Lower lobe of right lung (tissue), 2 donors: ENCODE results near the gene CTPS1. TPM values are rescaled to one million over a fixed set of nuclear protein-coding genes. Genes with fewer than 3 reads are reported as not detected.

Experiments used
- ATAC-seq, 2 donors: fragments of 200-7000 bp; cut with Tn5 transposase; one replicate each; pipeline ENCODE4 v1.9.1; 2020 to 2022; ENCODE audit warnings: mild to moderate bottlenecking in 2 of 2, moderate library complexity in 2 of 2
- DNase-seq: peaks from one replicate; pipeline ENCODE4 v3.0.0-alpha.2; 2020
- H3K27ac ChIP-seq: fragments of 200-600 bp; one replicate; pipeline ENCODE4 v1.8.0; 2022
- H3K27me3 ChIP-seq: fragments of 200-600 bp; one replicate; pipeline ENCODE4 v1.8.0; 2022; ENCODE audit warnings: low read depth
- H3K36me3 ChIP-seq: fragments of 200-600 bp; one replicate; pipeline ENCODE4 v1.8.0; 2022; ENCODE audit warnings: mild to moderate bottlenecking
- H3K4me1 ChIP-seq: fragments of 200-600 bp; one replicate; pipeline ENCODE4 v1.8.0; 2022
- H3K4me3 ChIP-seq: fragments of 200-600 bp; one replicate; pipeline ENCODE4 v1.8.0; 2022; ENCODE audit warnings: mild to moderate bottlenecking
- H3K9me3 ChIP-seq: fragments of 200-600 bp; one replicate; pipeline ENCODE4 v1.8.0; 2022
- intact Hi-C: fragments of 100-400 bp; cut with DNase I; formaldehyde crosslinking; loops from one replicate; pipeline ENCODE4 v1.11.0; 2022
- total RNA-seq: library from RNA; stranded (reverse); fragmentation: NEBNext Ultra II Directional; extraction: Animal tissue kit (Norgen Biotek cat#: 25700); gene quantifications from one replicate; pipeline ENCODE4 v1.2.1, GENCODE V29; 2021
- TF ChIP-seq, protein P1 (sequence below): fragments of 200-600 bp; IDR thresholded peaks from one replicate; pipeline ENCODE4 v1.8.0; 2022; ENCODE audit warnings: antibody characterized with exemption, mild to moderate bottlenecking
- donor health status: DM: no; HTN: yes; CAD: no; lungs with severe emphysema.

Gene CTPS1
- total RNA-seq, 1 donor from 2014 or later = 16.2 TPM

DNA sequence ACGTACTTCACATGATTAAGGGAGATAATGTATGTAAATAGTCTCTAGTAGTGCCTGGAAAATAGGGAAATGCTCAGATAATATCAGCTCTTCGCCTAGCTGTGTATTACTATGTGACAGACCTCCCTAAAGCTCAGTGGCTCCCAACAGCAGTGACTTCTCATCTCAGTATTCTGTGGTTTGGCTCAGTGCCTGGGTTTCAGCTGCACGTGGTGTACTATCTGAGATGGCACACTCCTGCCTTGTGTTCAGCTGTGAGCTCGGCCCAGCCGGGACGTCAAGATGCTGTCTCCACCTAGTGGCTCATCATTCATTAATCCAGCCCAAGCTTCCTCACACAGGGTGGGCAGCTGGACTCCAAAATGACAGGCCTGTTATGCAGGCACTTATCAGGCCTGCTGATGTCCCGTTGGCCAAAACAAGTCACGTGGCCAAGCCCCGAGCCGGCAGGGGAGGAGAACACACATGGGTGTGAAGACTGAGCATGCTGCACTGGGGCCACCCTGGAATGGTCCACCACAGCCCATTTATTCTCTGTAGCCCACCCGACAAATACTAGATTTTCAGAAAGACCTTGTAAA is 24.2 kb downstream of the CTPS1 start:
- no peak overlapping the region for H3K27ac ChIP-seq
- TF ChIP-seq, protein P1, sequence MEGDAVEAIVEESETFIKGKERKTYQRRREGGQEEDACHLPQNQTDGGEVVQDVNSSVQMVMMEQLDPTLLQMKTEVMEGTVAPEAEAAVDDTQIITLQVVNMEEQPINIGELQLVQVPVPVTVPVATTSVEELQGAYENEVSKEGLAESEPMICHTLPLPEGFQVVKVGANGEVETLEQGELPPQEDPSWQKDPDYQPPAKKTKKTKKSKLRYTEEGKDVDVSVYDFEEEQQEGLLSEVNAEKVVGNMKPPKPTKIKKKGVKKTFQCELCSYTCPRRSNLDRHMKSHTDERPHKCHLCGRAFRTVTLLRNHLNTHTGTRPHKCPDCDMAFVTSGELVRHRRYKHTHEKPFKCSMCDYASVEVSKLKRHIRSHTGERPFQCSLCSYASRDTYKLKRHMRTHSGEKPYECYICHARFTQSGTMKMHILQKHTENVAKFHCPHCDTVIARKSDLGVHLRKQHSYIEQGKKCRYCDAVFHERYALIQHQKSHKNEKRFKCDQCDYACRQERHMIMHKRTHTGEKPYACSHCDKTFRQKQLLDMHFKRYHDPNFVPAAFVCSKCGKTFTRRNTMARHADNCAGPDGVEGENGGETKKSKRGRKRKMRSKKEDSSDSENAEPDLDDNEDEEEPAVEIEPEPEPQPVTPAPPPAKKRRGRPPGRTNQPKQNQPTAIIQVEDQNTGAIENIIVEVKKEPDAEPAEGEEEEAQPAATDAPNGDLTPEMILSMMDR = peak; percentile 50
- peaks cover 68% of the 10 kb centered on the region for H3K36me3 ChIP-seq
- peak; percentile 92 for DNase-seq
- no peak overlapping the region for H3K4me3 ChIP-seq
- H3K27me3 ChIP-seq = no peaks in the 10 kb centered on the region
- peak; percentile 96 to 97 for ATAC-seq
- intact Hi-C loops = no loop called here
- peaks cover 15% of the 10 kb centered on the region for H3K4me1 ChIP-seq
- H3K9me3 ChIP-seq = no peaks in the 10 kb centered on the region

DNA sequence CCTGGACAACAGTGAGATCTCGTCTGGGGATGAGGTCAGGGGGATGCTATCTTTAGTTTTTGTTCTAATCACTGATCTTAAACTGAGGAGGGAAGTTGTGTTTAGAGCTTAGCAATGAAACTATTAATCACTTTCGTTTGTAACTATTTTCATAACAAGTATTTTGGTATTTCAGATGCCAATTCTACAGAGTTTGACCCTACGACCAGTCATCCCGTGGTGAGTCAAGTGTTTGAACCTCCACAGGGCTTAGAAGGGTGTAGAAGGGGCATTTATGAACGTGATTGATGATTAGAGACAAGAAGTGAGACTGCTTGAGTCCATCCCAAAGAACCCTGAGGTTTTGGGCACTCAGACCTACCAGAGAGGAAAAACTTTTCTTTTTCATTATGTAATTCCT is 26.4 kb downstream of the CTPS1 start:
- Histone ChIP-seq H3K27ac (no peak overlapping the region), H3K36me3 (peaks cover 69% of the 10 kb centered on the region), H3K4me3 (no peak overlapping the region), H3K4me1 (peaks cover 15% of the 10 kb centered on the region), H3K27me3 (no peaks in the 10 kb centered on the region), H3K9me3 (no peaks in the 10 kb centered on the region)
- ATAC-seq (no peak), DNase-seq (no peak)
- intact Hi-C loops = no loop called here
- TF ChIP-seq, protein P1 = no peak

DNA sequence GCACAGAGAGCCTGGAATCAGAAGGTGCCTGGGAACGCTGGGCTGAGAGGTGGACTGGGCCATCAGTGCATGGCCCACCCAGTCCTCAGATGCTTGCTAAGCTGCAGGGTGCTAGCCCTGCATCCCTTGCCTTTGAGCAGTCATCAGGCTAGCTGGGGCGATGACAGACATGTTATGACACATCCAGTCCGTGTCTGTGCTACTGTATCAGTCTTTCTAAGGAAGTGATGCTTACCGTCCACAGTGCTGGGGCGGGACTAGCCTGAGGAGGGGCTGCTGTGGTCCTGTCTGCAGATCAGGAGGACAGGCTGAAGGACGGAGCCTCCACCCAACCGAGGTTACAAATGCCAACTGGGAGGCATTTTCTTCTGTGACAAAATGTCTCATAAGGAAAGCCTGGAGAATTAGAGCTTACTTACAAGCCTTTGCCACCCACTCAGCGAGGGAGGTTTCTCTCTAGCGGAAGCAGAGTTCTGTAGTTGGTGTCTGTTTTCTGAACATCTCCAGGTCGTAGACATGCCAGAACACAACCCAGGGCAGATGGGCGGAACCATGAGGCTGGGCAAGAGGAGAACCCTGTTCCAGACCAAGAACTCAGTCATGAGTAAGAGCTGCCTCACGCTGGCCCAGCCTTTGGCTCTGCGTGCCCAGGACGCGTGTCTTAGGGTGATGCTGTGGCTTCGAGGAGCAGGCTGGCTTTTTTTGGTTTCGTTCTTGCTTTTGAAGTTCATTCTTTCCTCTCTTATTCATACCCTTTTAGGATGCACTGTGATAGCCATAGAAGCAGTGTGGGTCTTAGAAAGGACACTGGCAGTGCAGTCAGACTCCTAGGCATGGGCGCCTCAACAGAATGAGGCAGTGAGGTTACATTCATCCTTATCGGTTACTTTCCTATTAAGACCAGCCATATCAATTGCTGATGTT is 27.7 kb downstream of the CTPS1 start:
- Histone ChIP-seq H3K9me3 (no peaks in the 10 kb centered on the region), H3K36me3 (peaks cover 70% of the 10 kb centered on the region), H3K4me1 (peaks cover 15% of the 10 kb centered on the region), H3K27me3 (no peaks in the 10 kb centered on the region), H3K27ac (no peak overlapping the region), H3K4me3 (no peak overlapping the region)
- no peak for ATAC-seq
- TF ChIP-seq, protein P1 = no peak
- DNase-seq = no peak
- intact Hi-C loops = no loop called here

GRCh38 chr1:41009466-41009865 is 30.0 kb downstream of the CTPS1 start:
- ATAC-seq = no peak
- DNase-seq = no peak
- Histone ChIP-seq H3K27me3 (no peaks in the 10 kb centered on the region), H3K9me3 (no peaks in the 10 kb centered on the region), H3K4me1 (peaks cover 13% of the 10 kb centered on the region), H3K36me3 (peaks cover 72% of the 10 kb centered on the region), H3K27ac (no peak overlapping the region), H3K4me3 (no peak overlapping the region)
- TF ChIP-seq, protein P1 = no peak
- intact Hi-C loops = no loop called here

GRCh38 chr1:41010345-41010744 is 30.8 kb downstream of the CTPS1 start:
- peaks cover 72% of the 10 kb centered on the region for H3K36me3 ChIP-seq
- DNase-seq (no peak), ATAC-seq (no peak)
- H3K27ac ChIP-seq = no peak overlapping the region
- H3K4me1 ChIP-seq = peaks cover 14% of the 10 kb centered on the region
- H3K9me3 ChIP-seq = no peaks in the 10 kb centered on the region
- TF ChIP-seq, protein P1 = no peak
- no peak overlapping the region for H3K4me3 ChIP-seq
- H3K27me3 ChIP-seq = no peaks in the 10 kb centered on the region
- intact Hi-C loops = no loop called here
